HepG2 (cell line): ENCODE data around the gene RASSF4. TPM values are rescaled to one million over a fixed set of nuclear protein-coding genes. Genes with fewer than 3 reads are reported as not detected.

Experiments used
- HNF4G ChIP-seq, 2 experiments: sonication (generic) in 1 of 2; formaldehyde crosslinking in 1 of 2; IDR thresholded peaks; 2 replicates each; pipeline versions ENCODE4 v1.4.0 to v1.6.1; 2011 to 2020; ENCODE audit warnings: borderline replicate concordance in 2 of 2, low read depth in 2 of 2, mild to moderate bottlenecking in 2 of 2, low read length in 1 of 2, missing genetic modification reagents in 1 of 2, moderate library complexity in 1 of 2
- ONECUT2 ChIP-seq: sonication (generic); formaldehyde crosslinking; IDR thresholded peaks from 2 replicates; pipeline ENCODE4 v1.4.0; 2020; ENCODE audit warnings: missing genetic modification reagents
- RARG ChIP-seq: sonication (generic); formaldehyde crosslinking; IDR thresholded peaks from 2 replicates; pipeline ENCODE4 v1.4.0; 2020; ENCODE audit warnings: low read depth, mild to moderate bottlenecking, missing genetic modification reagents
- RXRA ChIP-seq: sonication (generic); formaldehyde crosslinking; IDR thresholded peaks from 2 replicates; pipeline ENCODE4 v1.5.1; 2020; ENCODE audit warnings: missing genetic modification reagents
- SMAD1 ChIP-seq: sonication (generic); formaldehyde crosslinking; IDR thresholded peaks from 2 replicates; pipeline ENCODE4 v1.4.0; 2020; ENCODE audit warnings: missing genetic modification reagents, low read depth, mild to moderate bottlenecking, borderline replicate concordance
- SMARCE1 ChIP-seq: fragments of 450-650 bp; IDR thresholded peaks from 2 replicates; pipeline ENCODE4 v1.6.1; 2017; ENCODE audit warnings: borderline replicate concordance
- TBP ChIP-seq: sonication (generic); formaldehyde crosslinking; IDR thresholded peaks from 2 replicates; pipeline ENCODE4 v1.5.0; 2020; ENCODE audit warnings: missing genetic modification reagents
- ZFP36L1 ChIP-seq: sonication (generic); formaldehyde crosslinking; IDR thresholded peaks from 2 replicates; pipeline ENCODE4 v1.8.0; 2022; ENCODE audit warnings: mild to moderate bottlenecking, missing genetic modification reagents, moderate library complexity
- ZIK1 ChIP-seq: sonication (generic); formaldehyde crosslinking; IDR thresholded peaks from 2 replicates; pipeline ENCODE4 v1.5.0; 2020; ENCODE audit warnings: mild to moderate bottlenecking, low read depth, missing genetic modification reagents, borderline replicate concordance
- ZNF329 ChIP-seq: sonication (generic); formaldehyde crosslinking; IDR thresholded peaks from 2 replicates; pipeline ENCODE4 v1.9.0; 2021; ENCODE audit warnings: low read depth, mild to moderate bottlenecking, missing genetic modification reagents
- ZNF333 ChIP-seq: sonication (generic); formaldehyde crosslinking; IDR thresholded peaks from 2 replicates; pipeline ENCODE4 v1.4.0; 2020; ENCODE audit warnings: mild to moderate bottlenecking, missing genetic modification reagents, borderline replicate concordance
- ZNF441 ChIP-seq: sonication (generic); formaldehyde crosslinking; IDR thresholded peaks from 2 replicates; pipeline ENCODE4 v1.7.0; 2021; ENCODE audit warnings: missing genetic modification reagents, borderline replicate concordance
- ZNF607 ChIP-seq: sonication (generic); formaldehyde crosslinking; IDR thresholded peaks from 2 replicates; pipeline ENCODE4 v1.5.1; 2020; ENCODE audit warnings: missing genetic modification reagents, mild to moderate bottlenecking, borderline replicate concordance
- ZNF672 ChIP-seq: sonication (generic); formaldehyde crosslinking; IDR thresholded peaks from 2 replicates; pipeline ENCODE4 v1.8.1; 2022; ENCODE audit warnings: missing genetic modification reagents
- ZNF850 ChIP-seq: sonication (generic); formaldehyde crosslinking; conservative IDR thresholded peaks from 2 replicates; pipeline ENCODE4 v1.9.0; 2021; ENCODE audit warnings: mild to moderate bottlenecking, missing genetic modification reagents
- ZSCAN22 ChIP-seq: sonication (generic); formaldehyde crosslinking; IDR thresholded peaks from 2 replicates; pipeline ENCODE4 v1.4.0; 2020; ENCODE audit warnings: mild to moderate bottlenecking, missing genetic modification reagents
- polyA plus RNA-seq, 8 experiments: library from polyadenylated mRNA; depleted of rRNA in 3 of 8; stranded (reverse) in 7 of 8; unstranded in 1 of 8; fragments of >200 nt; fragmentation: Illumina TruSeq in 4 of 8; extraction: Trizol in 4 of 8; gene quantifications; 2 replicates each; pipeline versions ENCODE4 v1.2.1 to v1.2.3, GENCODE V29; 2011 to 2016; ENCODE audit warnings: low read depth in 4 of 8, missing spikeins in 1 of 8, mixed read lengths in 1 of 8; ENCODE audit not compliant: insufficient read depth in 1 of 8
- total RNA-seq, 5 experiments: library from RNA; depleted of rRNA; stranded (reverse); fragments of >200 nt; fragmentation: Illumina TruSeq; extraction: Trizol; gene quantifications; 2 replicates each; pipeline ENCODE4 v1.2.3, GENCODE V29; 2016; ENCODE audit warnings: low read depth in 1 of 5
- TF ChIP-seq, protein P1 (sequence below): sonication (generic); formaldehyde crosslinking; IDR thresholded peaks from 2 replicates; pipeline ENCODE4 v1.4.0; 2020; ENCODE audit warnings: missing genetic modification reagents
- TF ChIP-seq, protein P2 (sequence below): sonication (generic); formaldehyde crosslinking; IDR thresholded peaks from 2 replicates; pipeline ENCODE4 v1.4.0; 2020; ENCODE audit warnings: missing genetic modification reagents, borderline replicate concordance
- TF ChIP-seq, protein P3 (sequence below): sonication (generic); formaldehyde crosslinking; IDR thresholded peaks from 2 replicates; pipeline ENCODE4 v1.4.0; 2020; ENCODE audit warnings: missing genetic modification reagents
- TF ChIP-seq, protein P4 (sequence below): sonication (generic); formaldehyde crosslinking; IDR thresholded peaks from 2 replicates; pipeline ENCODE4 v1.9.0; 2021; ENCODE audit warnings: missing genetic modification reagents, borderline replicate concordance

Gene RASSF4
- total and polyA plus RNA-seq, 2 of the 13 experiments (the other 11 are each of a cell fraction or from before 2014, with no cell fraction given), result 34.0 to 51.7 TPM

DNA sequence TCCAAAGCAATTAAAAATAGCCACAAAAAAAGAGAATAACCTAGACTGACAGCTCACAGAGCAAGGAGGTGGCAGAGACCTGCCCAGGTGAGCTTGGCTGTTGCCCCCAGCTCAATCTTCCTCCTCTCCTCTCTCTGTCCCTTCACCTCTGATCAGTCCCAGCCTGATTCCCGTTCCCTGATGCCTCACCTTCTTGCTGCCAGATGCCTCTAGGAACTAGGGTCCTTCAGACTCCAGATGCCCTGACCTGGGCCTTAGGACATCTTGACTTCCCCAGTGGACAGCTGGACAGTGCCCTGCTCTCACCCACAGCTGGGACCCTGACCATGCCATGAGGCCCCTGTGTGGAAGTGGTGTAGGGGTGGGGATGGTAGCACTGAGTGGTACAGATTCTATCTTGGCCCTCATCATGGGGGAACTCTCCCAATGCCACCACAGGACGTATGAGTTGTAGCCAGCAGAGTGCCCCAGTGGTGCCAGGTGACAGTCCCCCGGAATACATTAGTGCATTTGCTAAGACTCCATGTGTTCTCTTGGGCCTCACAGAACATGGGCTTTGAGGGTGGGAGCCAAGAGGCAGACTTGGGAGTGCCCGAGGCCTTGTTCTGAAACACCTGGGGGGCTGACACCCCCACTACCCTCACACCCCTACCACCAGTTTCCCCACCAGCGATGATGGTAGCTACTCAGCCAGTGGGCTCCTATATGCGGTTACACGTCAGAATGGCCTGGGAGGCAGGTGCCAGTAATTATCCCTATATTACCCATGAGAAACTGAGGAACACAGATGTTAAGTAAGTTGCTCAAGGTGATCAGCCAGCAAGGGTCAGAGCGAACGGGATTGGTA is 17.0 kb downstream of the RASSF4 start (continued):
- TF ChIP-seq ZIK1 (CRISPR knock-in tag), result peak; percentile 69; the same call in 1 of the 2 replicates
- no peak for TF ChIP-seq ZNF850 (CRISPR knock-in tag)
- no peak for TF ChIP-seq SMARCE1
- TF ChIP-seq, protein P1, sequence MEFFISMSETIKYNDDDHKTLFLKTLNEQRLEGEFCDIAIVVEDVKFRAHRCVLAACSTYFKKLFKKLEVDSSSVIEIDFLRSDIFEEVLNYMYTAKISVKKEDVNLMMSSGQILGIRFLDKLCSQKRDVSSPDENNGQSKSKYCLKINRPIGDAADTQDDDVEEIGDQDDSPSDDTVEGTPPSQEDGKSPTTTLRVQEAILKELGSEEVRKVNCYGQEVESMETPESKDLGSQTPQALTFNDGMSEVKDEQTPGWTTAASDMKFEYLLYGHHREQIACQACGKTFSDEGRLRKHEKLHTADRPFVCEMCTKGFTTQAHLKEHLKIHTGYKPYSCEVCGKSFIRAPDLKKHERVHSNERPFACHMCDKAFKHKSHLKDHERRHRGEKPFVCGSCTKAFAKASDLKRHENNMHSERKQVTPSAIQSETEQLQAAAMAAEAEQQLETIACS, result no peak
- TF ChIP-seq, protein P2, sequence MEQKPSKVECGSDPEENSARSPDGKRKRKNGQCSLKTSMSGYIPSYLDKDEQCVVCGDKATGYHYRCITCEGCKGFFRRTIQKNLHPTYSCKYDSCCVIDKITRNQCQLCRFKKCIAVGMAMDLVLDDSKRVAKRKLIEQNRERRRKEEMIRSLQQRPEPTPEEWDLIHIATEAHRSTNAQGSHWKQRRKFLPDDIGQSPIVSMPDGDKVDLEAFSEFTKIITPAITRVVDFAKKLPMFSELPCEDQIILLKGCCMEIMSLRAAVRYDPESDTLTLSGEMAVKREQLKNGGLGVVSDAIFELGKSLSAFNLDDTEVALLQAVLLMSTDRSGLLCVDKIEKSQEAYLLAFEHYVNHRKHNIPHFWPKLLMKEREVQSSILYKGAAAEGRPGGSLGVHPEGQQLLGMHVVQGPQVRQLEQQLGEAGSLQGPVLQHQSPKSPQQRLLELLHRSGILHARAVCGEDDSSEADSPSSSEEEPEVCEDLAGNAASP (CRISPR knock-in tag), result no peak
- TF ChIP-seq TBP (CRISPR knock-in tag), result peak; percentile 66; the same call in 1 of the 2 replicates
- no peak; the same call in 1 of the 2 replicates for TF ChIP-seq ZNF672 (CRISPR knock-in tag)
- TF ChIP-seq ZNF607 (CRISPR knock-in tag), result no peak; the same call in 1 of the 2 replicates
- TF ChIP-seq ZNF333 (CRISPR knock-in tag), result no peak
- peak; percentile 34; the same call in 1 of the 2 replicates for TF ChIP-seq ZNF441 (CRISPR knock-in tag)
- TF ChIP-seq ZFP36L1 (CRISPR knock-in tag), result 0 out of 2 replicates have a peak, but pooled peaks have one; percentile 62
- peak; percentile 21; the same call in 1 of the 2 replicates for TF ChIP-seq SMAD1
- no peak for TF ChIP-seq ZNF329
- TF ChIP-seq HNF4G (IDR thresholded peaks at IDR 0.05; ENCODE audit: borderline replicate concordance, low read depth, low read length), result no peak
- TF ChIP-seq HNF4G (CRISPR knock-in tag; IDR thresholded peaks at IDR 0.05; ENCODE audit: borderline replicate concordance, low read depth), result peak; percentile 21; the same call in 1 of the 2 replicates
- no peak for TF ChIP-seq ONECUT2 (CRISPR knock-in tag)
- TF ChIP-seq, protein P3, sequence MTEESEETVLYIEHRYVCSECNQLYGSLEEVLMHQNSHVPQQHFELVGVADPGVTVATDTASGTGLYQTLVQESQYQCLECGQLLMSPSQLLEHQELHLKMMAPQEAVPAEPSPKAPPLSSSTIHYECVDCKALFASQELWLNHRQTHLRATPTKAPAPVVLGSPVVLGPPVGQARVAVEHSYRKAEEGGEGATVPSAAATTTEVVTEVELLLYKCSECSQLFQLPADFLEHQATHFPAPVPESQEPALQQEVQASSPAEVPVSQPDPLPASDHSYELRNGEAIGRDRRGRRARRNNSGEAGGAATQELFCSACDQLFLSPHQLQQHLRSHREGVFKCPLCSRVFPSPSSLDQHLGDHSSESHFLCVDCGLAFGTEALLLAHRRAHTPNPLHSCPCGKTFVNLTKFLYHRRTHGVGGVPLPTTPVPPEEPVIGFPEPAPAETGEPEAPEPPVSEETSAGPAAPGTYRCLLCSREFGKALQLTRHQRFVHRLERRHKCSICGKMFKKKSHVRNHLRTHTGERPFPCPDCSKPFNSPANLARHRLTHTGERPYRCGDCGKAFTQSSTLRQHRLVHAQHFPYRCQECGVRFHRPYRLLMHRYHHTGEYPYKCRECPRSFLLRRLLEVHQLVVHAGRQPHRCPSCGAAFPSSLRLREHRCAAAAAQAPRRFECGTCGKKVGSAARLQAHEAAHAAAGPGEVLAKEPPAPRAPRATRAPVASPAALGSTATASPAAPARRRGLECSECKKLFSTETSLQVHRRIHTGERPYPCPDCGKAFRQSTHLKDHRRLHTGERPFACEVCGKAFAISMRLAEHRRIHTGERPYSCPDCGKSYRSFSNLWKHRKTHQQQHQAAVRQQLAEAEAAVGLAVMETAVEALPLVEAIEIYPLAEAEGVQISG, result peak; percentile 2; the same call in 1 of the 2 replicates
- TF ChIP-seq RXRA, result no peak
- TF ChIP-seq, protein P4, sequence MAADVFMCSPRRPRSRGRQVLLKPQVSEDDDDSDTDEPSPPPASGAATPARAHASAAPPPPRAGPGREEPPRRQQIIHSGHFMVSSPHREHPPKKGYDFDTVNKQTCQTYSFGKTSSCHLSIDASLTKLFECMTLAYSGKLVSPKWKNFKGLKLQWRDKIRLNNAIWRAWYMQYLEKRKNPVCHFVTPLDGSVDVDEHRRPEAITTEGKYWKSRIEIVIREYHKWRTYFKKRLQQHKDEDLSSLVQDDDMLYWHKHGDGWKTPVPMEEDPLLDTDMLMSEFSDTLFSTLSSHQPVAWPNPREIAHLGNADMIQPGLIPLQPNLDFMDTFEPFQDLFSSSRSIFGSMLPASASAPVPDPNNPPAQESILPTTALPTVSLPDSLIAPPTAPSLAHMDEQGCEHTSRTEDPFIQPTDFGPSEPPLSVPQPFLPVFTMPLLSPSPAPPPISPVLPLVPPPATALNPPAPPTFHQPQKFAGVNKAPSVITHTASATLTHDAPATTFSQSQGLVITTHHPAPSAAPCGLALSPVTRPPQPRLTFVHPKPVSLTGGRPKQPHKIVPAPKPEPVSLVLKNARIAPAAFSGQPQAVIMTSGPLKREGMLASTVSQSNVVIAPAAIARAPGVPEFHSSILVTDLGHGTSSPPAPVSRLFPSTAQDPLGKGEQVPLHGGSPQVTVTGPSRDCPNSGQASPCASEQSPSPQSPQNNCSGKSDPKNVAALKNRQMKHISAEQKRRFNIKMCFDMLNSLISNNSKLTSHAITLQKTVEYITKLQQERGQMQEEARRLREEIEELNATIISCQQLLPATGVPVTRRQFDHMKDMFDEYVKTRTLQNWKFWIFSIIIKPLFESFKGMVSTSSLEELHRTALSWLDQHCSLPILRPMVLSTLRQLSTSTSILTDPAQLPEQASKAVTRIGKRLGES (CRISPR knock-in tag), result no peak
- TF ChIP-seq ZSCAN22 (CRISPR knock-in tag), result 0 out of 2 replicates have a peak, but pooled peaks have one; percentile 17
- no peak for TF ChIP-seq RARG (CRISPR knock-in tag)
